Measurements from ENCODE around the gene POM121C.
"Not testable (repeated sequence)": the region's sequence is repeated elsewhere in the genome, so short reads cannot be mapped to it uniquely, and the experiment has no call there.

Gene POM121C

DNA sequence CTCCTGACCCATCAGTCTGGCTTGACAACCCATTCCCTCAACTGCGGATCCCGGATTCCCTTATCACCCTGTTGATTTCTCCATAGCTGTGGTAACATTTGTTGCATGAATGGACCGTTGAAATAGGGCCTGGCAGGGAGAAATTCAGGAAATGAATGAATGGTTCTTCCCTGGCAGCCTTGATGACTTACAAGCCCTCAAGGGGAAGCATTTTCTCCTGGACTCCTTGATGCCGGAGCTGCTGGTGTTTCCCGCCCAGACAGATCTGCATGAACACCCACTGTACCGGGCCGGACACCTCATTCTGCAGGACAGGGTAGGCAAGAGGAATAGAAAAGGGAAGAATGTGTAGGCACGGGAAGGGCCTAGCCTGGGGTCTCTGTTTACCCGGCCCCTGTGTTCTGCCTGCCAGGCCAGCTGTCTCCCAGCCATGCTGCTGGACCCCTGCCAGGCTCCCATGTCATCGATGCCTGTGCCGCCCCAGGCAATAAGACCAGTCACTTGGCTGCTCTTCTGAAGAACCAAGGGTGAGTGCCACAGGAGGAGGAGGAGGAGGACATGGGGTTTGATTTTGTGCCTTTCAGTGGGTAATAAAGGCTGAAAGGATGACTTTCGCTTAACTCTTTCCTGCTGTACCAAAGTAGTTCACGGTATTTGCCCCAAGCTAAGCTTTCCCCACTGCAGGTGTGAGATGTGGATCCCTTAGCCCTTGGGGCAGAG, 71.2 kb downstream of the POM121C start:
- not testable (repeated sequence) for ATAC-seq, H3K36me3 Mint-ChIP-seq, H3K27me3 Mint-ChIP-seq, H3K4me3 Mint-ChIP-seq, H3K27ac Mint-ChIP-seq, H3K9me3 Mint-ChIP-seq, H3K4me1 Mint-ChIP-seq

DNA sequence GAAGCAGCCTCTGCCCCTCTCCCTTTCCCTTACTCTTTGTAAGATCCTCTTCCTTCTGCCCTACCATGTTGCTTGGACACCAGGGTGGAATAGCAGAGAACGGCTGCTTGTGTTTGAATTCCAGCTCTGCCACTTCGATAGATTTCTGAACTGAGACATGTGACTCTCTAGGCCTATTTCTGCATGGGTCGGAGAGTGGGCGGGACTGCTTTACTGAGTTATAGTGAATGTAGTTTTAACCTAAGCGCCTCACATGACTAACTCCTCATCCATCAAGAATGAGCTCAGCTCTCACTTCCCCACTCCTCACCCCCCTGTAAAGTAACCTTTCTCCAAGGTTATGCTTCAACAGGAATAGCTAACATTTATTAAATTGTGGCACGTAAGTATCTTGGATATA, 71.9 kb downstream of the POM121C start:
- H3K36me3 Mint-ChIP-seq, H3K9me3 Mint-ChIP-seq, H3K4me1 Mint-ChIP-seq, H3K27me3 Mint-ChIP-seq, H3K4me3 Mint-ChIP-seq, H3K27ac Mint-ChIP-seq: not testable (repeated sequence)
- ATAC-seq, result peak; percentile 18

- not testable (repeated sequence) for H3K9me3 Mint-ChIP-seq, H3K4me1 Mint-ChIP-seq
- peak; percentile 5 for ATAC-seq
Measured at GRCh38 chr7:75410823-75411173, 75.3 kb downstream of the POM121C start.

DNA sequence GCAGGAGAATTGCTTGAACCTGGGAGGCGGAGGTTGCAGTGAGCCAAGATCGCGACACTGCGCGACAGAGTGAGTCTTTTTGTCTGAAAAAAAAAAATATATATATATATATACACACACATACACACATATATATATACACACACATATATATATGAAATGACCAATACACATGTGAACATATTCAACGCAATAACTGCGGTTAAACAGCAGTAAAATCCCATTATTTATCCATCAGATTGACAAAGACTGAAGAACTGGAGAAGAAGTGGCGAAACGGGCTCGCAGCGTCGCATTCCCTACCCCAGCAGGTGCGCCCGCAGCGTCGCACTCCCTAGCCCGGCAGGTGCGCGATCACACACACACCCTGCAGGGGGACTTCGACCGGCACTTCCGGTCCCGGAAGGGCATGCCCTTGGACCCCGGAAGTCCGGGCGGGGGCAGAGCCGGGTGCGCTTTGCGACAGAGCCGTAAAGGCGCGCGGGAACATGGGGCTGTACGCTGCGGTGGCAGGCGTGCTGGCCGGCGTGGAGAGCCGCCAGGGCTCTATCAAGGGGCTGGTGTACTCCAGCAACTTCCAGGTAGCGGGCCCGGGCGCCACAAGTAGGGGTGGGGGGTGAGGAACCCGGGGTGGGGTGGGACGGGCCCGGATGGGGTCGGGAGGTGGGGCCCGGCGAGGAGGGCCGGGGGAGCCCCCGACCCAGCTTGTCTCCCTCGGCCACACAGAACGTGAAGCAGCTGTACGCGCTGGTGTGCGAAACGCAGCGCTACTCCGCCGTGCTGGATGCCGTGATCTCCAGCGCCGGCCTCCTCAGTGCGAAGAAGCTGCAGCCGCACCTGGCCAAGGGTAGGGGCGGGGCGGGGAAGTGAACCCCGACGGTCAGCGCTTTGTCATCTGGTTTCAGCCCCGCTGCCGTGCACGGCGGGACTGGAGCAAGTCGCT, 75.9 kb downstream of the POM121C start:
- H3K36me3 Mint-ChIP-seq, H3K9me3 Mint-ChIP-seq, H3K4me1 Mint-ChIP-seq, H3K27ac Mint-ChIP-seq, H3K27me3 Mint-ChIP-seq: not testable (repeated sequence)
- peak overlapping the region; percentile 44 for H3K4me3 Mint-ChIP-seq
- peak; percentile 97 for ATAC-seq

More at GRCh38 chr7:75410823-75411173, 75.3 kb downstream of the POM121C start:
- H3K36me3 Mint-ChIP-seq, H3K27me3 Mint-ChIP-seq, H3K4me3 Mint-ChIP-seq, H3K27ac Mint-ChIP-seq: not testable (repeated sequence)

GRCh38 chr7:75404663-75405062, 81.4 kb downstream of the POM121C start:
- H3K36me3 Mint-ChIP-seq, H3K27me3 Mint-ChIP-seq, H3K9me3 Mint-ChIP-seq, H3K4me1 Mint-ChIP-seq, H3K27ac Mint-ChIP-seq, H3K4me3 Mint-ChIP-seq: not testable (repeated sequence)
- ATAC-seq, result peak; percentile 18

GRCh38 chr7:75403455-75404443, 82.3 kb downstream of the POM121C start:
- not testable (repeated sequence) for H3K27me3 Mint-ChIP-seq, H3K36me3 Mint-ChIP-seq, H3K4me3 Mint-ChIP-seq, ATAC-seq, H3K9me3 Mint-ChIP-seq, H3K4me1 Mint-ChIP-seq, H3K27ac Mint-ChIP-seq

GRCh38 chr7:75400575-75400974, 85.5 kb downstream of the POM121C start:
- H3K4me3 Mint-ChIP-seq, H3K4me1 Mint-ChIP-seq, H3K27ac Mint-ChIP-seq, H3K9me3 Mint-ChIP-seq, H3K36me3 Mint-ChIP-seq, H3K27me3 Mint-ChIP-seq: not testable (repeated sequence)
- ATAC-seq, result peak; percentile 50

DNA sequence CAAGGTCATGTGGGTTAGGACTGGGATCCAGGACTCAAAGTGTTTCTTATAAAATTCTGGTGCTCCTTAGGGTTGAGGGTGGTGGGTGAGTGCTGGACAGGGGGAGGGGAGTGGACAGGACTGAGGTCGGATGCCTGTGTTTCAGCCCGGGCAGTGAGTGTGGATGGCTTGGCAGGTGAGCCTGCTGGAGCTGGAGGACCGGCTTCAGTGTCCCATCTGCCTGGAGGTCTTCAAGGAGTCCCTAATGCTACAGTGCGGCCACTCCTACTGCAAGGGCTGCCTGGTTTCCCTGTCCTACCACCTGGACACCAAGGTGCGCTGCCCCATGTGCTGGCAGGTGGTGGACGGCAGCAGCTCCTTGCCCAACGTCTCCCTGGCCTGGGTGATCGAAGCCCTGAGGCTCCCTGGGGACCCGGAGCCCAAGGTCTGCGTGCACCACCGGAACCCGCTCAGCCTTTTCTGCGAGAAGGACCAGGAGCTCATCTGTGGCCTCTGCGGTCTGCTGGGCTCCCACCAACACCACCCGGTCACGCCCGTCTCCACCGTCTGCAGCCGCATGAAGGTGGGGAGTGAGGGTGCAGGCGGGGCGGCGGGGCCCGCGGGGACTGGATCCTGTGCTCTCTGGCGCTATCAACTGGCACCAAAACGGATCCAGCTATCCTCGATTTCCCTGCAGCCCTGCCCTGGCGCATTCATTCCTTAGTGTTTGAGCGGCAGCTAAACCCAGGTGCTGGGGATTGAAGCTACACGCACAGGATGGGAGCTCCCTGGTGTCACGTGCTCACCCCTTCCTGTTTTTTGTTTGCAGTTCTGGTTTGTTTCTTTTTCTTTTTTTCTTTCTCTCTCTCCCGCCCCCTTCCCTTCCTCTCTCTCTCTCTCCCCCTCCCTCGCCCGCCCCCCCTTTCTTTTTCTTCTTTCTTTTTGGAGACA, 87.1 kb downstream of the POM121C start:
- H3K27ac Mint-ChIP-seq, H3K4me1 Mint-ChIP-seq, H3K4me3 Mint-ChIP-seq, H3K27me3 Mint-ChIP-seq, H3K36me3 Mint-ChIP-seq, H3K9me3 Mint-ChIP-seq: not testable (repeated sequence)
- peak; percentile 75 for ATAC-seq

DNA sequence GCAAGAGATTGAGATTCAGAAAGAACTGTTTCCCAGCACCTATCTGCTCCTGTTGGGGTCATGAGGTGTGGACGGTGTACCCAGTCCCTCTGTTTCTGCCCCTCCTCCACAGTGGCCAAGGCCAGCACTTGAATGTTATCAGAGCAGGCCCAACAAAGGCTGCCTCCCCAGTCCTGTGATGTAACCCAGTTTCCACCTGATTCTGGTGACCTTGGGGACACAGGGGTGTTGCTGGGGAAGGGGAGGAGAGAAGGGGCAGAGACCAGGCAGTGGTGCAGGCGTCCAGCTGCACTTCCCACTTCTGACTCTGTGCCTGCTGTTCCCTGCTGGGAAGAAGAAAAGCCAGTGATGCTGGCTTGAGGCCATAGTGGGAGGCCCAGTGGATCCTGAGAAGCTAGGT, 88.2 kb downstream of the POM121C start:
- H3K36me3 Mint-ChIP-seq, H3K27me3 Mint-ChIP-seq, H3K9me3 Mint-ChIP-seq, ATAC-seq, H3K4me3 Mint-ChIP-seq, H3K27ac Mint-ChIP-seq, H3K4me1 Mint-ChIP-seq: not testable (repeated sequence)

DNA sequence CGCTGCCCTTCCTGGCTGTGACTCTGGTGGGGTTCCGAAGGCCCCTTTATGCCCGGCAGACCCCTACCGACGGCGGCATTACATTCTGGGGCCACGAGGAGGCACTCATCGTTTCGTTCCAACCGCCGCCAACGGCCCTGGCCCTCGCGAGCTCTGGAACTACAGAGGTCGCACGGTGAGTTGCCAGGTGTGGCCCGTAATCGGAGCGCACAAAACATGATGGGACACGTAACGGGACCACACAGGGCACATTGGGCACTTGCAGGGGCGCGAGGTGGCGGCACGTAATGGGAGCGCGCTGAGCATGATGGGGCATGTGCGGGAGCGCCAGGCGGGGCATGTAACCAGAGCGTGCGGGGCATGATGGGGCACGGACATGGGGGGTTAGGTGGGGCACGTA, 90.8 kb downstream of the POM121C start, which contains the start of gene TRIM73:
TSS of gene TRIM73 (plus strand) at position 301 of the 400 bp plus-strand sequence. CDS start 3,305 bp downstream, outside the sequence.
- H3K9me3 Mint-ChIP-seq, H3K4me3 Mint-ChIP-seq, H3K27ac Mint-ChIP-seq, H3K36me3 Mint-ChIP-seq, H3K4me1 Mint-ChIP-seq, ATAC-seq, H3K27me3 Mint-ChIP-seq: not testable (repeated sequence)

- not testable (repeated sequence) for H3K27me3 Mint-ChIP-seq, H3K4me1 Mint-ChIP-seq, H3K27ac Mint-ChIP-seq, H3K9me3 Mint-ChIP-seq, H3K4me3 Mint-ChIP-seq, H3K36me3 Mint-ChIP-seq, ATAC-seq
Measured at GRCh38 chr7:75393194-75393593, 92.9 kb downstream of the POM121C start.

DNA sequence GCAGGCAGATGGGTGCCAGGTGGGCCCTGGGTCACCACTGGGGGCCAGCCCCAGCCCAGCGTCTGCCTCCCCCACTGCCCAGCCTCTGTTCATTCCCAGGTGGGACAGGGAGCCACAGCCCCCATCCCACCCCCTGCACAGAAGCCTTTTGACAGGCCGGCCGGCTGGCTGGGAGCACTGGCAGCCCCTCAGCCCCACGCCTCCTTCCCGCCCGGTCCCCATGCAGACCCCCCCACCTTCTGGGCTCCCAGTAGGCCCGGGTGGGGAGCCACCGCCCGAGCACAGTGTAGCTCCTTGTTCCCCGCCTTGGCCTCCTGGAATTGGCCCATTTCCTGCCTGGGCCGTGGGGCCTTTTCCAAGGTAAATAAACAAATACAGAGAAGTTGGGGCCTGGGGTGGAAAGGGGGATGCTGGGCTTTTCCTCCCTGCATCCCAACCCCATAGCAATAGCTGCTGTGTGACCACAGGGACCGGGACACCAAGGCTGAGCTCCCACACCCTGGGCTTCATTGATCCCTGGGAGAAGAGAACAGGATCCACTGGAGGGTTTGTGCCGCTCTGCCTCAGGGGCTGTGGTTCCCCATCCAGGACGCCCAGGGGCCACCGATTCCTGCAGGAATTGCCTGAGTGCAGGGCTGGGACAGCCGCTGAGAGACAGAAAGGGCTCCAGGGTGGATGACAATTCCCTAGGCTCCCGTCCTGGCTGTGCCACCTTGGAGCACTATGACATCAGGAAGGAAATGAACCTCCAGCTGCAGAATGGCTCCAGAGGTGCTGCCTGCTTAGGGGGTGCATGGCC, 111.4 kb downstream of the POM121C start:
- H3K27me3 Mint-ChIP-seq, H3K27ac Mint-ChIP-seq, H3K9me3 Mint-ChIP-seq, H3K36me3 Mint-ChIP-seq, H3K4me1 Mint-ChIP-seq, H3K4me3 Mint-ChIP-seq: not testable (repeated sequence)
- peak; percentile 48 for ATAC-seq

- H3K4me1 Mint-ChIP-seq, H3K27me3 Mint-ChIP-seq, H3K27ac Mint-ChIP-seq, H3K9me3 Mint-ChIP-seq, H3K36me3 Mint-ChIP-seq, H3K4me3 Mint-ChIP-seq: not testable (repeated sequence)
- peak; percentile 41 for ATAC-seq
Measured at GRCh38 chr7:75374144-75374518, 112.0 kb downstream of the POM121C start.

DNA sequence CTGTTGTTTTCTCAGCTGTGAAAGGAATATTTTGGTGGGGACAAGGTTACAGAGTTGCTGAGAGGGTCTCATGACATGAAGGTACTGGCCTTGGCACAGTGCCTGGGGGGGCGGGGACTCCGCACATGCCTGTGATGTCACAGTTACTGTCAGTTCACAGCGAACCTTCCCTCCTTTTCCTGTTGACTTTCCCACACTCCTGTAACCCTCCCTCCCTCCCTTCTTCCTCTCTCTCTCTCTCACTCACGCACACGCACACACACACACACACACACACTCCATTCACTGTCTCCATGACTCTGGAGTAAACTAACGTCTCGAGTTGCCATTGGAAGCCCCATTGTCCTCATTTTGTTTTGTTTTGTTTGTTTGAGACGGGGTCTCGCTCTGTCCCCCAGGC, 118.8 kb downstream of the POM121C start:
- H3K27ac Mint-ChIP-seq, H3K9me3 Mint-ChIP-seq, ATAC-seq, H3K36me3 Mint-ChIP-seq, H3K27me3 Mint-ChIP-seq, H3K4me1 Mint-ChIP-seq, H3K4me3 Mint-ChIP-seq: not testable (repeated sequence)

All from stimulated activated memory B cell treated with anti-CD40 and anti-IgM and Interleukin-4, amounts not matched to agents 10 μg/mL and 1 μg/mL and 100 μg/mL, for 72 hours (primary cell).